Measurements from ENCODE around the gene SLC18A3.

Gene SLC18A3

DNA sequence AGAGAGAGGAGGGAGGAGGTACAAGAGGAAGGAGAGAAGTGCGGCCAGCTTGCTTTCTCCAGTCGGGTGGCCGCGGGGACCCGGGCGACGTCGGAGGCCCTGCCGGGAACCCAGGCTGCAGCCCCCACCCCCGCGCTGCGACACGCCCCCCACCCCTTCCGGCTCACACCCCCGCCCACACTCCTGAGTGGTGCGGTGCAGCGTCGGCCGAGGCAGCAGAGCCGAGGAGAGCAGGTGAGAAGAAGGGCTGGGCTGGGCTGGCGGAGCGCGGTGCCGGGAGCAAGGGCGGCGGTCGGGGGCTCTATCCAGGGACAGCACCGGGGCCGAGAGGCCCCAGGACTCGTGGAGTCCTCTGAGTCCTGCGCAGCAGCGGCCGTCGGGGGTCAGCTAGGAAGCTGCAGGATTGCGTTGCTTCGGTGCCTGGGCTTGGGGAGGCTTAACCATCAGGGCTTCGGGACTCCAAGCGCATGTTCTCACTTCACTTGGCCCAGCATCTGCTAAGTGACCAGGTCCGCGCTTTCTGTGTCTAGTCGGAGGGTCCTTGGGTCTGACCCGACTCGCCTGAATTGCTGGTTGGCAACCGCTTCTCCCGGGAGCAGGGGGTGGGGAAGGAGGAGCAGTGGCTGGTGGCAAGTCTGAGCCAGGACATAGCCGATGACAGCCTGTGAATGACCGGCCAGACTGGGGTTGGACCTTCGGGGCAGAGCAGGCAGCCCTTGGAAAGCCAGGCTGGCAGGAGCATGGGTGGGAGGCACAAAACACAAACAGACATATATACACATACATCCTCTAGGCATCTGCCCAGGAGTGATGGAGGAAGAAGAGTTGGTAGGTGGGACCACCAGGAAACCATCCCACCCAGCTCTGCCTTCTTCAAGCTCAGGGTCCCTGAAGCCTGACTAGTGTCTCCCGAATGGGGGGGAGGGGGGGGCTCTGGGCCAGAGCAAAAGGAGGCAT is 4.4 kb downstream of the SLC18A3 start:
- no peak overlapping the region for H3K9ac ChIP-seq (ENCODE audit: low read length)
- no peak overlapping the region for H3K4me2 ChIP-seq (ENCODE audit: low read length)
- no peaks in the 10 kb centered on the region for H3K9me3 ChIP-seq (ENCODE audit: low read length)
- no peak overlapping the region for H3K4me3 ChIP-seq (ENCODE audit: low read depth, low read length, poor library complexity, severe bottlenecking)
- no peaks in the 10 kb centered on the region for H3K9me2 ChIP-seq (ENCODE audit: low read depth, low read length)
- no peaks in the 10 kb centered on the region for H3F3A ChIP-seq (ENCODE audit: insufficient read depth, low read length)
- no peaks in the 10 kb centered on the region for H3K4me1 ChIP-seq (ENCODE audit: insufficient read depth, low read length, severe bottlenecking)
- H3K79me2 ChIP-seq (ENCODE audit: insufficient read depth, low read length) = no peaks in the 10 kb centered on the region
- no peaks in the 10 kb centered on the region for H4K20me1 ChIP-seq (ENCODE audit: insufficient read depth, low read length)
- no peaks in the 10 kb centered on the region for H3K36me3 ChIP-seq (ENCODE audit: insufficient read depth, low read length)
- no peak overlapping the region for H2AFZ ChIP-seq (ENCODE audit: low read length)
- H3K27me3 ChIP-seq (ENCODE audit: insufficient read depth, low read length) = no peaks in the 10 kb centered on the region
- H3K27ac ChIP-seq (ENCODE audit: low read depth, low read length, poor library complexity, severe bottlenecking) = no peak overlapping the region
- TF ChIP-seq EZH2 (IDR thresholded peaks at IDR 0.05; ENCODE audit: borderline replicate concordance, low read length) = no peak
- TF ChIP-seq, protein P1, sequence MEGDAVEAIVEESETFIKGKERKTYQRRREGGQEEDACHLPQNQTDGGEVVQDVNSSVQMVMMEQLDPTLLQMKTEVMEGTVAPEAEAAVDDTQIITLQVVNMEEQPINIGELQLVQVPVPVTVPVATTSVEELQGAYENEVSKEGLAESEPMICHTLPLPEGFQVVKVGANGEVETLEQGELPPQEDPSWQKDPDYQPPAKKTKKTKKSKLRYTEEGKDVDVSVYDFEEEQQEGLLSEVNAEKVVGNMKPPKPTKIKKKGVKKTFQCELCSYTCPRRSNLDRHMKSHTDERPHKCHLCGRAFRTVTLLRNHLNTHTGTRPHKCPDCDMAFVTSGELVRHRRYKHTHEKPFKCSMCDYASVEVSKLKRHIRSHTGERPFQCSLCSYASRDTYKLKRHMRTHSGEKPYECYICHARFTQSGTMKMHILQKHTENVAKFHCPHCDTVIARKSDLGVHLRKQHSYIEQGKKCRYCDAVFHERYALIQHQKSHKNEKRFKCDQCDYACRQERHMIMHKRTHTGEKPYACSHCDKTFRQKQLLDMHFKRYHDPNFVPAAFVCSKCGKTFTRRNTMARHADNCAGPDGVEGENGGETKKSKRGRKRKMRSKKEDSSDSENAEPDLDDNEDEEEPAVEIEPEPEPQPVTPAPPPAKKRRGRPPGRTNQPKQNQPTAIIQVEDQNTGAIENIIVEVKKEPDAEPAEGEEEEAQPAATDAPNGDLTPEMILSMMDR (IDR thresholded peaks at IDR 0.05; ENCODE audit: low read length) = no peak

DNA sequence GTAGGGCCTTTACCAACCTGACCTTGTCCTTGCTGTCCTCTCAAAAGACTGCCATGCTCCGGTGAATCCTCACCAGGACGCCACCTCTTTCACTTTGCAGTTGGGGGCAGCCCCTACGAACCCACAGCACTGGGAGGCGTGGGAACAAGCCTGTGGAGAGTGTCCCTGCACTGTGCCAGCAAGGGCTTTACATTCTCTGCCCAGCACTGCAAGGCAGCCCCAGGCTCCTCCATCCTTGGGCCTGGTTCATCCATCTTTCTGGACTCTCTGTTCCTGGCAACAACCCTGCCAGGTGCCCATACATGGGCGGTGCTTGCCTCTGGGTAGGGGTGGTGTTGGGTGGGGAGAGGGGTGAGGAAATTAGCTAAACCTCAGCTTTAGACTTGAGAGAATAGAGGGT is 5.1 kb downstream of the SLC18A3 start:
- no peak overlapping the region for H3K4me2 ChIP-seq (ENCODE audit: low read length)
- H3K9ac ChIP-seq (ENCODE audit: low read length) = no peak overlapping the region
- no peaks in the 10 kb centered on the region for H3K4me1 ChIP-seq (ENCODE audit: insufficient read depth, low read length, severe bottlenecking)
- no peaks in the 10 kb centered on the region for H4K20me1 ChIP-seq (ENCODE audit: insufficient read depth, low read length)
- TF ChIP-seq, protein P1 (IDR thresholded peaks at IDR 0.05; ENCODE audit: low read length) = no peak
- no peak for TF ChIP-seq EZH2 (IDR thresholded peaks at IDR 0.05; ENCODE audit: borderline replicate concordance, low read length)
- H2AFZ ChIP-seq (ENCODE audit: low read length) = no peak overlapping the region
- H3F3A ChIP-seq (ENCODE audit: insufficient read depth, low read length) = no peaks in the 10 kb centered on the region
- no peaks in the 10 kb centered on the region for H3K9me2 ChIP-seq (ENCODE audit: low read depth, low read length)
- H3K79me2 ChIP-seq (ENCODE audit: insufficient read depth, low read length) = no peaks in the 10 kb centered on the region
- H3K27me3 ChIP-seq (ENCODE audit: insufficient read depth, low read length) = no peaks in the 10 kb centered on the region
- H3K9me3 ChIP-seq (ENCODE audit: low read length) = no peaks in the 10 kb centered on the region
- H3K27ac ChIP-seq (ENCODE audit: low read depth, low read length, poor library complexity, severe bottlenecking) = no peak overlapping the region
- no peak overlapping the region for H3K4me3 ChIP-seq (ENCODE audit: low read depth, low read length, poor library complexity, severe bottlenecking)
- no peaks in the 10 kb centered on the region for H3K36me3 ChIP-seq (ENCODE audit: insufficient read depth, low read length)

DNA sequence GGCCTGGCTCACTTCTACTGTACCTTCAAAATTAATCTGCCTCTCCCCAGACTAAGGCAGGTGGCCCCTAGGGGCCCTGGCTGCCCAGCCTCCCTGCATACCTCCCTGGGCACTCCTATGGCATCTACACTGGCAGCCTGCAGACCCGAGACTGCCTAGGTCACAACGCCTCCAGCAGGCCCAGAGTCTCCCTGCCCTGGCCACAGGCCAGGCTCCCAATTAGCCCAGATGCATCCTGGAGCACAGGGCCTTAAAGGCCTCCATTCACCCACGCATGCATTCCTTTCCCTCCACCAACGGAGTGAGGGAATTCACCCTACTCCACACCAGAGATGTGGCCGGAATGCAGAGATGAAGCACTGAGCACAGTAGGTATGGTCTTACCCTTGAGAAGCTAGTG is 5.6 kb downstream of the SLC18A3 start:
- no peaks in the 10 kb centered on the region for H3K9me3 ChIP-seq (ENCODE audit: low read length)
- H3K9ac ChIP-seq (ENCODE audit: low read length) = no peak overlapping the region
- H3K4me3 ChIP-seq (ENCODE audit: low read depth, low read length, poor library complexity, severe bottlenecking) = no peak overlapping the region
- H2AFZ ChIP-seq (ENCODE audit: low read length) = no peak overlapping the region
- no peaks in the 10 kb centered on the region for H3K36me3 ChIP-seq (ENCODE audit: insufficient read depth, low read length)
- H3K27ac ChIP-seq (ENCODE audit: low read depth, low read length, poor library complexity, severe bottlenecking) = no peak overlapping the region
- TF ChIP-seq EZH2 (IDR thresholded peaks at IDR 0.05; ENCODE audit: borderline replicate concordance, low read length) = no peak
- TF ChIP-seq, protein P1 (IDR thresholded peaks at IDR 0.05; ENCODE audit: low read length) = no peak
- no peaks in the 10 kb centered on the region for H3K27me3 ChIP-seq (ENCODE audit: insufficient read depth, low read length)
- H3K4me2 ChIP-seq (ENCODE audit: low read length) = no peak overlapping the region
- no peaks in the 10 kb centered on the region for H4K20me1 ChIP-seq (ENCODE audit: insufficient read depth, low read length)
- H3F3A ChIP-seq (ENCODE audit: insufficient read depth, low read length) = no peaks in the 10 kb centered on the region
- H3K9me2 ChIP-seq (ENCODE audit: low read depth, low read length) = no peaks in the 10 kb centered on the region
- no peaks in the 10 kb centered on the region for H3K79me2 ChIP-seq (ENCODE audit: insufficient read depth, low read length)
- no peaks in the 10 kb centered on the region for H3K4me1 ChIP-seq (ENCODE audit: insufficient read depth, low read length, severe bottlenecking)
